NAMALWA (cell line): Measurements from ENCODE around the gene ZNF331.

Experiments
- DNase-seq: peaks from one replicate; pipeline ENCODE4 v3.0.0-alpha.2; 2015; ENCODE audit warnings: low spot score

ZNF331 gene

GRCh38 chr19:53626976-53627375 lies 89.0 kb downstream of the ZNF331 start:
- DNase-seq = no peak
